ENCODE results near the gene EMX2. TPM values are rescaled to one million over a fixed set of nuclear protein-coding genes. Genes with fewer than 3 reads are reported as not detected.

EMX2 gene
- total RNA-seq, 1 donor from 2014 or later = 24.7 TPM

DNA sequence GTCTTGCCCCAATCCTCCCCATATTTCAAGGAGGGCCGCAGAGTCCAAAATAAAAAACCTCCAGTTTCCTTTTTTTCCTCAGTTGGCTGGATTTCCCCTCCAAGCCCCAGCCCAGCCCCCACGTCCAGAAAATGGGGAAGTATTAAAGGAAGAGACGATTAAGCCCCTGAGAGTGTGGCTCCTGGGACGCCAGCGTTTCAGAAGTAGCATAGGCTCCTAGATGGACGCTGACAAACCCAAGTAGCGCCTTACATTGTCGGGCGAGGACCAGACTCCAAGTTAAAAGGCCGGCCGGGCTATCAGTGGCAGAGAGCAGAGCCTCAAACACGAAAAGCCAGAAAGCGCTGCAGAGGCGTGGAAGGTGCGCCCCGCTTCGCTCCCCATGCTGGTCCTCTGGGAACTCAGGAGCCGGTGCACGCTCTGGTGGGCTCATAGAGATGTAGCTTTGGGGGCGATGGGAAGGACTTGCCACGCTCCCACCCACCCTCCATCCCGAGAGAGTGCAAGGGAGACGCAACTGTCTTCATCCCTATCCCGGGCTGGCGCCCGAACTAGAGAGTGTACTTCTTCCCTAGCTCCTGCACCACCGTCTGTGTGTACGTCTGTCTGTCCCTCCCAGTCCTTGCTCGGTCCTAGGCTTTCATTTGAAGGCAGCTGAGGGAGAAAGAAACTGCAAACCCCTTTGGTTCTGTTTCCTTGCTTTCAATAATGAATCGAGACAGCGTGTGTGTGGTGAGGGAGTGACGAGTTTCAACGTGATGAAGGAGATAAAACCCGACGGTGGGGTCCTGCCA is 6.3 kb upstream of the EMX2 start:
- peaks cover 89% of the 10 kb centered on the region for H3K27me3 Mint-ChIP-seq
- H3K36me3 Mint-ChIP-seq = no peaks in the 10 kb centered on the region
- H3K9me3 Mint-ChIP-seq = no peaks in the 10 kb centered on the region
- no peak overlapping the region for H3K27ac Mint-ChIP-seq
- TF ChIP-seq, protein P1, sequence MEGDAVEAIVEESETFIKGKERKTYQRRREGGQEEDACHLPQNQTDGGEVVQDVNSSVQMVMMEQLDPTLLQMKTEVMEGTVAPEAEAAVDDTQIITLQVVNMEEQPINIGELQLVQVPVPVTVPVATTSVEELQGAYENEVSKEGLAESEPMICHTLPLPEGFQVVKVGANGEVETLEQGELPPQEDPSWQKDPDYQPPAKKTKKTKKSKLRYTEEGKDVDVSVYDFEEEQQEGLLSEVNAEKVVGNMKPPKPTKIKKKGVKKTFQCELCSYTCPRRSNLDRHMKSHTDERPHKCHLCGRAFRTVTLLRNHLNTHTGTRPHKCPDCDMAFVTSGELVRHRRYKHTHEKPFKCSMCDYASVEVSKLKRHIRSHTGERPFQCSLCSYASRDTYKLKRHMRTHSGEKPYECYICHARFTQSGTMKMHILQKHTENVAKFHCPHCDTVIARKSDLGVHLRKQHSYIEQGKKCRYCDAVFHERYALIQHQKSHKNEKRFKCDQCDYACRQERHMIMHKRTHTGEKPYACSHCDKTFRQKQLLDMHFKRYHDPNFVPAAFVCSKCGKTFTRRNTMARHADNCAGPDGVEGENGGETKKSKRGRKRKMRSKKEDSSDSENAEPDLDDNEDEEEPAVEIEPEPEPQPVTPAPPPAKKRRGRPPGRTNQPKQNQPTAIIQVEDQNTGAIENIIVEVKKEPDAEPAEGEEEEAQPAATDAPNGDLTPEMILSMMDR (conservative IDR thresholded peaks at IDR 0.05) = no peak
- DNase-seq (ENCODE audit: extremely low spot score, unreplicated experiment) = no peak
- peak overlapping the region; percentile 79 for H3K4me3 Mint-ChIP-seq
- peaks cover 43% of the 10 kb centered on the region for H3K4me1 Mint-ChIP-seq (ENCODE audit: unreplicated experiment)

DNA sequence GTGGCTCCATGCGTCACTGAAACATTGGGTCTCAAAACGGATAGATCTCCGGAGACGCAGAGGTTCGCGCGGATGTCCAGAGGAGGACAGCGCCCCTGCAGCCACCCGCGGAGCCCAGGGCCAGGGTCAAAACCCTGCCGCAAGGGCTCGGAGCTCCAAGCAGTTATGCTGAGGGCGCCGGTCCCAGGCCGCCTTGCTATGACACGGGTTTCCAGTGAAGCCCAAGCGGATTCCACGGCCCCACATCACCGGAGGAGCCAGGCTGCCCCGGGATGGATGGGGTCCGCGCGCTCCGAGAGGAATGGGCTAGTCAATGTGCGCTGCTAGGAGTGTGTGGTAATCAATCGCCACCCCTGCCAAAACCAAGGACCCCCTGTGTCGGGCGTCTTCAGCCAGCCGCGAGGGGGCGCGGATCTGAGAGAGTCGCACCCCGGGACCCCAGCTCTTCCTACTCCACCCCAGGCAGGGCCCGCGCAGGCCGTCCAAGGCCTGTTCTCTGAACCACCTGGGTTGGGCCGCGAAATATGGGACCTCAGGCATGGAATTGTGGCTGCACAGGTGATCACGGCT is 5.6 kb upstream of the EMX2 start:
- H3K4me3 Mint-ChIP-seq = peak overlapping the region; percentile 79
- H3K4me1 Mint-ChIP-seq (ENCODE audit: unreplicated experiment) = peaks cover 41% of the 10 kb centered on the region
- H3K36me3 Mint-ChIP-seq = no peaks in the 10 kb centered on the region
- DNase-seq (ENCODE audit: extremely low spot score, unreplicated experiment) = no peak
- peaks cover 87% of the 10 kb centered on the region for H3K27me3 Mint-ChIP-seq
- H3K9me3 Mint-ChIP-seq = no peaks in the 10 kb centered on the region
- TF ChIP-seq, protein P1 (conservative IDR thresholded peaks at IDR 0.05) = no peak
- no peak overlapping the region for H3K27ac Mint-ChIP-seq

DNA sequence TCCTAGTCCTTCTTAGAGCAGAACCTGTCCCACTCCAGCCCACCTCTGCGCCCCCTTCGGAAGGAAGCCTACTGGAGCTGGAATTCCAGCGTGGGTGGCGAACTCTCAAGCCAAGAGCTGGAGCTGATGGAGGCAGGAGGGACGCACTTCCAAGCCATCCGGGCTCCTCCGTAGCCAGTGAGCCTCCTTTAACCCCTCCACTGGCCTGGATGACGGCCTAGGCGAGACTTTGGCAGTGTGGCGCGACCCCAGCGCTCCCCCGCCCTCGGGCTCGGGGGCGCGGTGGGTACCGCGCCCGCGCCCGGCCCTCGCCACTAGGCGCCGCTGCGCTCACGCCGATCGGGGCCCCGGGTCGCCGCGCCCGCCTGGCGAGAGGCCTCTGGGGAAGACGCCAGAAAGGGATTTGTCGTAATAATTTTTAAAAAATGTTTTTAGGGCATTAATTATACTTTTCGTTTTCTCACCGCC is 5.1 kb upstream of the EMX2 start:
- DNase-seq (ENCODE audit: extremely low spot score, unreplicated experiment) = no peak
- Mint-ChIP-seq H3K4me1 (ENCODE audit: unreplicated experiment) (peaks cover 36% of the 10 kb centered on the region), H3K27ac (no peak overlapping the region), H3K4me3 (peak overlapping the region; percentile 77), H3K36me3 (no peaks in the 10 kb centered on the region), H3K9me3 (no peaks in the 10 kb centered on the region), H3K27me3 (peaks cover 83% of the 10 kb centered on the region)
- TF ChIP-seq, protein P1 (conservative IDR thresholded peaks at IDR 0.05) = peak; percentile 89

DNA sequence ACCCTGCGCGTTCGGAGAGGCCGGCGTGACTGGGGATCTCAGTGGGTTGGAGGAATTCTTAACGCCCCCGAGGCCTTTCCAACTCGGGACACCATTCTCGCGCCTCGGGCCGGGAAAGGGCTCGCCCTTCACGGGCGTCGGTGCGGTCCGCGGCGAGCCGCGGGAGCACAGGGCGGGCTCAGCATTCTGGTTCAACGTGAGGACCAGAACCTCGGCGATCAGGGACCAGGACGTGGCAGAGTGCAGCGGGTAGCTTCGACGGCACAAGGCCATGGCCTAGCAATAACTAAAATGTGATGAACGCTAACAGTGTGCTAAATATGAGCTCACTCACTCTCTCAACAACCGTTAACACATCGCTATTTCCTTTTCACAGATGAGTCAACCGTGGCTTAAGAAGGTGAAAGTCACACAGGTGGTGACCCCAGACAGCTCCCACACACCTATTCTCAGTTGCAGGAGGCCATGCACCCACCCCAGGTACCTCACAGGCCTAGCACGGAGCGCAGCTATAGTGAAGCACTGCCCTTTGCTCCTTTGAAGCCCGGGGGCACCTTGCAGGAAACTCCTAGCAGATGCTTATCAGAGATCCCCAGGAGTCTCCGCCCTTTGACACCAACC is 4.5 kb upstream of the EMX2 start:
- peak overlapping the region; percentile 77 for H3K4me3 Mint-ChIP-seq
- no peak for DNase-seq (ENCODE audit: extremely low spot score, unreplicated experiment)
- TF ChIP-seq, protein P1 (conservative IDR thresholded peaks at IDR 0.05) = no peak

DNA sequence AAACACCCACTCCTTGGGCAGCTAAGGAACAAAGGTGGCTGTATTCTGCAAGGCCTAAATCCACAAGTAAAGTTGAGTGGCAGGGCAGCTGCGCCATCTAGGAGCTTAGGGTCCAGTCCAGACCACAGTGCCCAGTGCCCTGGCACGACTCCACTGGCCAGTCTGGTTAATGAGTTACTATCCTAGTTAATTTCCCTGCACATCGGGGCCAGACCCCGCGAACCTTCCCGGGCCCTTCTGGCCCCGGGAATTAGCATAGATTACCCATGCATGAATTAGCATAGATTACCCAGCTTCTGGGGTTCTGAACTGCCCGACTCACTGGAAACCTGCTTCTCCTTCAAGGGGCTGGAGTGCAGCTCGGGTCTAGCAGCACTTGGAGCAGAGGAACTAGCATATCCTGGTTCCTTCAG is 3.2 kb upstream of the EMX2 start:
- Mint-ChIP-seq H3K27me3 (peaks cover 76% of the 10 kb centered on the region), H3K4me1 (ENCODE audit: unreplicated experiment) (peaks cover 21% of the 10 kb centered on the region), H3K36me3 (peaks cover 2% of the 10 kb centered on the region), H3K4me3 (no peak overlapping the region), H3K27ac (no peak overlapping the region), H3K9me3 (no peaks in the 10 kb centered on the region)
- no peak for DNase-seq (ENCODE audit: extremely low spot score, unreplicated experiment)
- TF ChIP-seq, protein P1 (conservative IDR thresholded peaks at IDR 0.05) = no peak

More for the DNA sequence above, 4.5 kb upstream of the EMX2 start:
- H3K4me1 Mint-ChIP-seq (ENCODE audit: unreplicated experiment) = peaks cover 31% of the 10 kb centered on the region
- no peaks in the 10 kb centered on the region for H3K36me3 Mint-ChIP-seq
- H3K9me3 Mint-ChIP-seq = no peaks in the 10 kb centered on the region
- H3K27ac Mint-ChIP-seq = no peak overlapping the region
- peaks cover 80% of the 10 kb centered on the region for H3K27me3 Mint-ChIP-seq

All from type B pancreatic cell (in vitro differentiated cells).